Hematopoietic multipotent progenitor cell treated with erythropoietin and hydrocortisone succinate and interleukin-3 and kit ligand, for 6 days (in vitro differentiated cells): Measurements from ENCODE around the gene HOXA11.

Experiments
- DNase-seq: peaks from one replicate; pipeline ENCODE4 v3.0.0-alpha.2; 2015

The HOXA11 gene

DNA sequence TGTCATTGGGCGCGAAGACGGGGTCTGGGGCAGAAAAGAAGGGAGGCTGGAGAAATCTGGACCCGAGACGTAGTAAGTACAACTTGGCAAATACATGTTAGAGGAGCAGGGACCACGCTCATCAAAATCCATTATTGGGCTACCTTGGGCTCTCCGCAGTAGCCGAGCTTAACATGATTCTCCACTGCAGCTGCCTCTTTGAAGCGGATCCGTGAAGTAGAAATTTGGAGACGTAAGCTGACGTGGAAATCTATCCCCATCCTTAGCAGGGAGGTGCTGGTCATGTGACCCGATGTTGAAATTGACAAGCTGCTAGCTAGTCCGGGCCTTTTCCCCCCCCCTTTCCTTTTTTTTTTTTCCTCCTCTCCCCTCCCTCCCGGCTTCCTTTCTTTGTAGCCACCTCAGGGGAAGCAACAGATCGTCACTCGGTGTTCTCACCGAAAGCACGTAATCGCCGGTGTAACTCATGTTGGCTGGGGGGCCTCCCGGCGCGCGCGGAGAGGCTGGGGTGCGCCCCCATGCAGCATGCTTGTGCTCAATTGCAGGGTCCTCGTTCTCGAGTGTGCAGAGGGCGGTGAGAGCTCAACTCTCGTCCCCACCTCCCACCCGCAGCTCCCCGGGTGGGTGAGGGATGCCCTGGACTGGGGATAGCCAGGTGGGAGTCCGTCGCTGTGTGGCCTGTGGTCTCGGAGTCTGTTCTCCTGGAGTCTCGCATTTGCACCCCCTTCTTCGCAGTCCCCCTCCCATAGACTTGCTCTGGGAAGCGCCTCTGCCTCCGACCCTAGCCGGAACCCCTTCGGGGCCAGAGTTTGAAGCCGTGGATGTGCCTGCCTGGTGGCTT lies at the start of gene HOXA11:
Gene HOXA11 (minus strand): TSS at position 220 of the 841 bp plus-strand sequence. CDS start 88 bp downstream, at position 132.
- peak; percentile 48 for DNase-seq

DNA sequence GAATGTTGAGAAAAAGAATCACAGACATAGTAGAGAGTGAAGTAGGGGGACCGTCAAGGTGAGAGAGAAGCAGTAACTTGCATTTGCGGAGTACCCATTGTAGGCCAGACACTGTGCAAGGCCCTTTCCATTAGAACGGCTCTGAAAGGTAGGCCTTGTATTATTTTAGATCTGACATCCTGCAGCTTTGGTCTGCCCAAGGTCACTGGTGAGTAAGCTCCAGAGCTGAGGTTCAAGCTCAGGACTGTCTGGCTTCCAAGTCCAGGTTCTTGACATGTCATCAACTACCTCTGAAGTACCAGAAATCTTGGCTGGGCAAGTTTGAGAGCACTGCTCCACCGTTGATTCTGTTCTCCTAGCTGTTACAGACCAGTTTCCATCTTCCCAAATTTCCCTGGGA lies 44.4 kb upstream of the HOXA11 start:
- DNase-seq = no peak

DNA sequence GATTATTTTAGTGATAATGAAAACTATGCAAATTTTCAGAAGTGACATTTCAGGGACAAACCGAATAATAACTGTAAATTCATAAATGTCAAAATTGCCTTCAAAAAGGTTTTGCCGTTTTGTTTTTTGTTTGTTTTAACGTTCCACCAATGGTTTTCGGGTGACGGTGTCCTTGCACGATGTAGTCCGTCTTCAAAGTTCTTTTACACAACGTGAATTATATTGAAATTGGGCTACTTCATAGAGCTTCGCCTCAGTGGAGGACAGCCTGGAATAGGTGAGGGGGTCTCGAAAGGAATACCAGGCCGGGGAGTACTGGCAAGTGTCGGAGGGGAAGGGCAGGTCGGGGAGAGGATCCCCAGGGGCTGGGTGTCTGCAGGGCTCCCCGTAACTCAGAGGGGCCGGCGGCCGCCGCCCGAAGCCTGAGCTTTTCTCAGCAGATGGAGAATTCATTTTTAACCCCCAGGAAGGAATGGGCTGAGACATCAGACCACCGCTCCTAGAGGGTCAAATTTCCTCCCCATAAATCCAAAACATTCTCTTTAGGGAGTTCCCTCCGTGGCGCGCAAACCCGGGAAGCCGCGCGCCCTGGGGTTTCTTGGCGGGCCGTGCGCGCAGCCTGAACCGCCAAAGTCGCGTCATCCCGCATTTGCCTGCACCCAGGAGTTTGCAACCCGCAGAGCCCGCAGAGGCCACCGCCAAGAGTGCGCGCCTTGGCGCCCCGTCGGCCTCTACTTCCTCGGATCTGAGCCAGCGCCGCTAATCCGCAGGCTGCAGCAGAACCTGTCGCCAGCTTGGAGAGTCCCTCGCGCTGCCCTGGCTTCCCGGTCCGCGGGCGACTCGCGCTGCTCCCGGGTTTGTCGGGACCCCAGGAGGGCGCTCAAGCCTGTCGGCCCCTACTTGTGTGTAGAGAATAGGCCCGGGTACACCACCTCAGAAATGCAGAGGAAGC lies 40.2 kb upstream of the HOXA11 start:
- no peak for DNase-seq

DNA sequence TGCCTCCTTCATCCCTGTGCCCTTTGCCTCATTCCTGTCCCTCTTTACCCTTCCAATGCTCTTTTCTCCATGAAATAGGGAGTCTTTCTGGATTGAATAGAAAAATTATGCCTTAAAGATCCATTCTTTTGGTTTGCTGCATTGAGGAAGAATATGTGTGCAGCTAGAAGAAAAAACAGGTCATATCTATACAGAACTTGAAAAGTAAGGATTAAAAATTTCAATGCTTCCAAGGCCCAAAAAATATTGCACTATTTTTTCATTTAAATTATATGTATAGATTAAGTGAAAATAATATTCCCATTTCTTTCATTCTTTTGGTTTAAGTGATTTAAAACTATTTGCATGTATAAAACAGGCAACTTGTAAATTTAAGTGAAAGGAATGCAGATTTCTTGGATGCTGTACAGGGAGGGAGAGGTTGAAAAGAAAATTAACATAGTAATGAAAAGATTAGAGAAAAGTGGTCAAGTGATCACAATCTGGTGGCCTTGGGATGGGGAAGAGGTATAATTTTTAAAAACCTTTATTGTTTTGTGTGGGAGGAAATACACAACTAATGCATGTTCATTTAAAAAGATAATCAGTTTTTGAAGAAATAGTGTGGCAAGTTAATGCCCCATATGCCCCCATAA lies 39.0 kb upstream of the HOXA11 start:
- DNase-seq = no peak

DNA sequence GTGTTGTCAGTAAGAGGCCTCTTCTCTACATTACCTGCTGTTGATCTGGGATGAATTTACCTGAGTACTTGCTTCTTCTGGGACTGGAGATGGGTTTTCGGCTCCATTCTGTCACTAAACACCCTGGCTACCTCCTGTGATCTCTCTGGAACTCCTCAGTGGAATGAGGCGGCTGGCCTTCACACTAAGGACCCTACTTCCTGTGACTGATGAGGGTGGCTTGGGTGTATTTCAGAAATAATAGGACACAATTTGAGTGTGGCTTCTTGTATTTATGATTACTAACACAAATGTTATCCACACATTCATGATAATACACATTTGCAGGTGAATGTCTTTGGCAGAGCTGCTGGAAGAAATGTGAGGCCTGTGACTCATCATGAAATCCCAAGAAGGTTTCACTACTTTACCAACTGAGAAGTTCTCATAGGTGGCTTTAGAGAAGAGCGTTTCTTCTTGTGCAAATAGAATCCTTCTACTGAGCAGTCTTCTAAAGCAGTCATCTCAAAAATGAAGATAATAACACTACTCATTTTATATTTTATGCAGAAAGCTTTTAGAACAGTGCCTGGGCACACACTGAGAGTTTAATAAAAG lies 36.3 kb upstream of the HOXA11 start:
- no peak for DNase-seq

DNA sequence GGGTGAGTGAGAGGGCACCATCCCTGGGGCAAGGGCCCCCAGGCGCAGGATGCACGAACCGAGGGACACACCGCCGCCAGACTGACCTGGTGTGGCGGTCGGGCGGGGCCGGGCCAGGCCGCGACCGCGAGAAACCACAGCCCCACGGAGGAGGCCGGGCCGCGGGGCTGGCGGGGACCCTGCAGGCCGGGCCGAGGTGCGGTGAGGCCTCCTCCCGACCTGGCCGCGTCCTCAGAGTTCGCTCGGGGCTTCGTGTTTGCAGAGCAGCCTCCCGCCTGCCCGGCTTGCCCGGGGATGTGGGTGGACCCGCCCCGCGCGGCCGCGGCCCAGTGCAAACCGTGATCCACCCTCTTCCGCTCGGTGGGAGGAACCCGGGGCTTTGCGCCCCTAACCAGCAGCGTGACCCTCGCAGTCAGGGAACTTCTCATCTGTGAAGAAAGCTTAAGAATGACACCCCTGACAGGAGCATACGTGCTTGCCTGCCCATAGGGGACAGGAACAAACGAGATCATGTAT lies 35.5 kb upstream of the HOXA11 start:
- DNase-seq = no peak

DNA sequence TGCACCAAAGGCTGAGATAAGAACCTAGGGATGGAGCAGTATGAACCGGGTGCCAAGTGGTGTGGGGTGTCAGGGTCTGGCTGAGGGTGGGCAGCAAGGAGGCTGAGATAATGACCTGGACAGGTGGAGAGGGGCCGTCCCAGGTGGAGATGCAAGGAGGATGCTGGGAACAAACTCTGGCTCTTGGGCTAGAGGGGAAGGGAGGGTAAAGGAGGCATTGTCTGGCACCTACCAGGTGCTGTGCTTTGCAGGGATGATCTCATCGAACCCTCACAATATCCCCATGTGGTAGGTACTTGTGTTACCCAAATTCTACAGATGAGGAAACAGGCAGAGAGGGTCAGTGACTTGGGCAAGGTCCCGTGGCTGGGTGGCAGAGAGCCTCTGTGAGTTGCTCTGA lies 34.8 kb upstream of the HOXA11 start:
- DNase-seq = no peak

DNA sequence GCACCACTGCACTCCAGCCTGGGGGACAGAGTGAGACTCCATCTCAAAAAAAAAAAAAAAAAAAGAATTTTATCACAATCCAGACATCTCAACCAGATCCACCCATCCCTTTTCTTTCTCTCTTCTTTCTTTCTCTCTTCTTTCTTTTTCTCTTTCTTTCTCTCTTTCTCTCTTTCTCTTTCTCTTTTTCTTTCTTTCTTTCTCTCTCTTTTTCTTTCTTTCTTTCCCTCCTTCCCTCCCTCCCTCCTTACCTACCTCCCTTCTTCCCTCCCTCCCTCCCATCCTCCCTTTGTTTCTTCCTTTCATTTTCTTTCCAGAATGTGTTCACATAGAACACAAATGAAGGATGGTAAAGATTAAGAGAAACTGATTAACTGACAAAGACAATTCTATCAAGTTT lies 32.9 kb upstream of the HOXA11 start:
- no peak for DNase-seq

DNA sequence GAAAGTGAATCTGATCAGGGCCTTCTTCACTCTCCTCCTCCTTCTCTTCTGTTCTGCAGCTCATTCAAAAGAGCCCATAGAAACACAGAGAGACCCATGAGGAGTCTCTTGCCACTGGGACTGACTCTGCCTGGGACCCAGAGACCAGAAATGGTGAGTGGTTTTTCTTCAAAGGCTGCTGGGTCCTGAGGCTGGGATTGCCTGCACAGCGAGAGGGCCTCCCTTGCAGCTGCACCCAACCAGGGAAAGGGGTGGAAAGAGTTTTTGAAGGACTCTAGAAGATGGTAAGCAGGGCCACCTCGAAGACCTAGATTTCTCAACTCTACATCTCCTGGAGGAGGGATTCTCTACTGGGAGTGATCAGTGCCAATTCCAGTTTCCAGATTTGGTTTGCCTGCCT lies 30.3 kb upstream of the HOXA11 start:
- DNase-seq = no peak

DNA sequence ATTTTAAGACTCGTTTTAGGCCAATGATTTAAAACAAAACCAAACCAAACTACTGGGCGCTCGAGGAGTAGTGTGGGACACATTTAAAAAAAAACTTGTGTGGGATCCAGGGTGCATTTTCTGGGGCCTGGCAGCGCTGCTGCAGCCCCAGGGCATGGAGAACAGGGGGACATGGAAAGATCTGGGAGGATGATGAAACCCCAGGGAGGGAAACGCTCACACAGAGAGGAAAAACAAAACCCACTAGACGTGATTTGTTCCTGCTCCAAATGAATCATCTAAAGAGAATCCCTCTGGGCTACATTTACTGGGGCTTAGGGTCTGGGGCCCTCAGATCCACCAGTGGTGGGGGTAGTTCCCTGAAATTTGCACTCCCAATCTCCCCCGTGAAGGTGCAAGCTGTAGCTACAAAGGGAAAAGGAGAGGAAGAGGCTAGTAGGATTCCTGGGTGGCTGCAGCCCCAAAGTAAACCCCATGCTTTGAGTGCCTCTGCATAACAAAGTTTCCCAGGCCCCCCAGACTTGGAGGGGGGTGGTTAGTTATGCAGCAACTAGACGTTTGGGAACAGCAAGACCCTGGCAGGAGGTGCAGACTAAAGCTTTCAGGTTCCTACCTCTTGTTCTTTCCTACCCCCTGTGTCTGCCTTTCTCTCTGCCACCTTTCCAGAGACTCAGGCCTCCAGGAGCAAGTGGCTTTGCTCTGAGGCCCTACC lies 29.4 kb upstream of the HOXA11 start:
- no peak for DNase-seq

DNA sequence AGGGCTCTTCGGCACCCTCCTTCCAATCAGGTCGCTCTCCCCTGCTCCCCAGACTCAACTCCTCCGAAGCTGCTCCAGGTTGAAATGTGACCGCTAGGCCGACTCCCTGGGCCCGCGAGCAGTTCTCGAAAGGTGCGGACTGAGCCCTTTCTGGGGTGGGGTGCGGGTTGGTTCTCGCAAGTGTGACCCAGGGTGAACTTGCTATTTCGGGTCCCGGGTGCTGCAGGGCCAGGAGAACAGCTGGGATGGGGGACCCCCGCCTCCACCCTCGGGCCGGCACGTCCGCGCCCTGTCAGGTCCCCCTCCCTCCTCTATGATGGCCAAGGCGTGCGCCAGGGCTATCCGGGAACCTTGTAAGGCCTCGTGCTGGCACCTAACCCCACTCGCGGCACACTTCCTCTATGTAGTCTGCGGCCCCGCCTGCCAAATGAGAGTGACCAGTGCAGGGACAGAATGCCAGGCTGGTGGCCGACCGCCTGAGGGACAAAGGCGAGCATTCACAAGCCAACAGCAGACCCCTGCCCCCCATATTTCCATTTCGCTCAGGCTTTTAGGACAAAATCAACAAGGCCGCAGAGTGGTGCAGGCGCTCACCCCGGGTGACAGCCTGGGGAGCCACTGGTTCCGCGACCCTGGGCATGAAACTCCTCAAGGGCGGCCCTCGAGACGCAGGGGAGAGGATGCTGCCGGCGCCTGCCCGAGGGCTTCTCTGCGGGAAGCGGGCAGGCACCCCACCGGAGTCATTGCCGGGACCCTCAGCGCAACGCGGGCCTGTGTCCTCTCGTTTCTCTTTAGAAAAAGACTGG lies 28.6 kb upstream of the HOXA11 start:
- no peak for DNase-seq

DNA sequence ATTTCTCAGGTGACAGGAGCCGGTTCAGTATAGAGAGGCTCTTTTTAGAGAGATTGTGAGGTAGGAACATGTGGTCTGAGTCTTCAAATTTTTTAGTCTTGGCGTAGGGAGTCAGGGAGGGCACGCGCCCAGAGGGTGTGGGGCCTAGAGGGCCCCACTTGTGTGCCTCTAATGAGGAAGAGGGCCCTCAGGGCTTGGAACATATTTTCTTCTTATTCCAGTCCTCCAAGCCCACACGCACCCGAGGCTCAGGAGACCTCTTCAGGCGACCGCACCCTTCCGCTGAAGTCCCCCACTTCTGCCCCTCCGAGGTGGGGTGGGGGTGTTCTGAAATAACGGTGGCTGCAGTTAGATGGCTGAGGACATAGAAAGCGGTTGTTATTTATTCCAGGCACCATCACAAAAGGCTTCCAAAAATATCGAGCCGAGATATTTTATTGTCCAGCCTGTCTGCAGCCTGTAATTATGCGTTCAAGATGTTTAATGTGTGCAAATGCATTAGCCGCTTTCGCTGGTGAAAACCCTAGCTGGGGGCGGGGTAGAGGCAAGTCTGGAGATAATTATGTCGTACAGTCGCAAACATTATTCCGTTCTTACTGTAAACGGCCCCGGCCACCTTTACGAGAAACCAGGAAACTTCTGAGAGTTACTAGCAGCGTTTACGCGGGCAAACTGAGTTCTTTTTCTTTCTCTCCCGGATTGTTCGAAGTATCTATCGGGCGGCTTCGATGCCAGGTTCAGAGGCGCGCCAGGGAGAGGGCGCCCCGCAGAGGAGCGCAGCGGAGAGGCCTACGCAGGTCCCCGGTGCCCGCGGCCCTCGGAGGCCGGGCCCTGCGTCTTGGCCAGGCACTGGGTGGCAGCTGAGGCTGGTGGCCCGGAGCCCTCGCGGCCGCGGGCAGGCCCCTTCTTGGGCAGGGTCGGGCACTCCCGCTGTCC lies 27.7 kb upstream of the HOXA11 start:
- DNase-seq = no peak

DNA sequence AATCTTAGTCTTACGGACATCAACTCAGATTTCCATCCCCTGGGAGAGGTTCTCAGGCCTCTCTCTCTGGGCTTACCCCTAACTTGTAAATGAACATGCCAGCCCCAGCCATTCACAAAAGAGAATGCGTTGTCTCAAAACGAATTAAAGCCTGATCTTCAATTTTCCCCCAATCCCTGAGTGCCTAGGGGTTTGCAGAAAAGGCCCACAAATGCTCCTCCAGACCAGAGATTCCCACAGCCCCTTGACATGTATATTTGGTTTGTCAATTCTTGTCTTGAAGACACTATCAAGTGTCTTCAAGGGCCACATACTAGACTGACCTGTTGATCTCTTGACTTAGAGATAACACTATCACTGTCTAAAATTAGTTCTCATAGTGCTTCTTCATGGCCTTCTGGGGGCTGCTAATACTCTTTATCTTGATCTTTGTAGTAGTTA lies 26.8 kb upstream of the HOXA11 start:
- no peak for DNase-seq

DNA sequence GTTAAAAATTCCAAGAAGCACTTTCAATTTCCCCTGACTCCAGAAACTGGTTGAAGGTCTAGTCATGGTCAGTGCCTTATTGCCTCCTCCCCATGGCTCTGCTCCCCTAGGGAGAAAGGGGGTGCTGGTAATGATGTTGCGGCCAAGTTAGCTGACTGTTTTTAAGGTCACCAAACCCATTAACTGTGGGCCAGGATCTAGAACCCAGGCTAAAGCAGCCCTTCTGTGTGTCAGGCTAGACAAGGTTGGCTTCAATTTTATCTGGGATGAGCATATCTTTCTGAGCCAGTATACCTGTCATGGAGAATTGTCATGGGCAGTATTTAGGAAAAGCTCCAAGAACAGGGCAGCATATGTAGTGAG lies 26.0 kb upstream of the HOXA11 start:
- DNase-seq = no peak

DNA sequence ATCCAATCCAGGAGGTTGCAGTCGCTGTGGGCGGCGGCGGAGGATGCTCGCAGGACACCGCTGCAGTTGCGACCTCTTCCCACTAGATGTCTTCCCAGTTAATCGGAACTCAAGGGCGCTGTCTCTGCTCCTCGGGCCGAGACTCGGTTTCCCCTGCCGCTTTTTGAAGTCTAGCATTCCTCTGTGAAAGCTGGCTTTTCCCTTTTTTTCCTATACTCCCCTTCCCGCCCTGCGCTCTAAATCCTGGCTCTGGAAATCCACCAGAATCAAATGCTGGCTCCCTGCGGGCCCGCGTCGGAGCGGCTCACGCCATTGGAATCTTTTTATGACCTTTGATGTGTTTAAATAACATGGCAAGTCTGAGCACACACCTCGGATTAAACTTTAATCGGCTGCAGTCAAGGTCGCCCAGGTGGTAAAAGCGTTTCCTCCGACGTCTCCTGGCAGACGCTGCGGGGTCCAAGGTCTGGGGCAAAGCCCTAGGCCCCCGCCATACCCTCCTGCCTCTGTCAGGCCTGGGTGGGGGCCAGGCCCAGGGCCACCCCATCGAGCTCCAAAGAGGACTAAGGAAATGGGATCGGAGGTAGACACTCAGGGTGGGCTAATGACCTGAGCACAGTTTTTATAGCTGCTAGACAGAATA lies 25.5 kb upstream of the HOXA11 start:
- peak; percentile 72 for DNase-seq

DNA sequence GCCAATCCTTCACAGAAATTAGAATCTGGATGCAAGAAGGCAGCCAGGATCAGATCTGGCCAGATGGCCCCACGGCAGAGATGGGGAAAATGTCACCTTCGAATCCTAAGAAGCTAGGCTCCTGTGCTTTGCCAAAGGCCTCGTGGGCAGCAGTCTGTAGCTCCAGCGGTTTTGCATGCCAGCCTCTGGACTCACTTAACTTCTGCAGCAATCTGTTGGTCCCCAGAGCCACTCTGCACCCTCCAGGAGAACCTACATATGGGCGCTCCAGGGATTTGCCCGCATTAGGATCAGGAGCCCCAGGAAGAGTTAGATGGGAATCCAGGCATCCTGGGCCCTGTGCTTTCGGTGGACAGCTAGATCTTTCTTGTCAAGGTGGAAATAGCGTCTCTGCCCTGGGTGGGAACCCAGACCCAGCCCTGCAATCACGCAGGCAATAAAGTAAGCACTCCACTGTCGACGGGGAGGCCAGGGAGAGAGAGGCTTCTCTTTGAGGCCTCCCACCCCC lies 25.0 kb upstream of the HOXA11 start:
- DNase-seq = no peak

DNA sequence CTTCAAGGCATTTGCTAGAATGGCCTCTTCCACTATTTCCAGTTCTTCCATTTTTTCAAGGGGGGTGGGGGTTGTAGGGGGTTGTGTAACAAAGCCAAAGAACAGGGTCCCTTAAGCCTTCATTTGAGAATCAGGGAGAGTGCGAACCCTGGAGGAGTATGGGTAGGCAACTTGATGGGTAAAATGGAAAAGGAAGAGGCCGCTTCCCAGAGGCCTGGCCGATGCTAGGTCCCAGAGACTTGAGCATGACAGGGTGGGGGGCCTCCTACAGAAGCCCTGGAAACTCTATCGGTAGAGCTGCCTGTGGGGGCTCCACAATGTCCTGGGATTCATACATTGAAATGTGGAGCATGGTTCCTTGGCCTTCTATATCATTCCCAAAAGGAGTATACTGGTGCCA lies 24.0 kb upstream of the HOXA11 start:
- no peak for DNase-seq

DNA sequence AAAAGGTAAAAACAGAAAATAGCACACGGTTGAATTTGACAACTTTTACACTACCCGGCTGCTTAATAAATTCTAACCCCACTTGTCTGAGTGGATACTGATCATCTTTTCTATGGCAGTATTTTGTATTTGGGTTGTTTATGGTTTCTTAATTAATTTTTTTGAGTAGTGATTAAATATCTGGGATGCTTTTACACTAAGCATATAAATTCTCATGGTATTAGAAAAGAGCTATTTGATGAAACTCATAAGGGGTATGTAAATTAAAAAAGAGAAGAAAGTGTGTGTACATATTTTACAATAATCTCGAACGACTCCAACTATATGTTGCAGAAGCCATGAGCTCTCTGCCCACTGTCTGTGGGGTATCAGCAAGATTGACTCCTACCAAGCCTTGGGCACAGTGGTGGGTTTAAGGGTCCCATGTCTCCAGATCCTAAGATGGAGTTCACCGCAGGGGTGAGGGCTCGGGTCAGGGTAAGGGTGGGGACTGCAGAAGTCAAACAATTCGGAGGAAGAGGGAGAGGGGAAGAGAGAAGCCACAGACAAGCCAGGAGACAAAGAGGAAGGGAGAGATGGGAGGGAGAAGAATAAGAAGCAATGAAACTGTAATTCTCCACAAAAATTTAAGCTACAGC lies 22.4 kb upstream of the HOXA11 start:
- DNase-seq = no peak
